Mesodermal cell (in vitro differentiated cells): Measurements from ENCODE around the gene SLC7A1.

Experiments
- H3K27ac ChIP-seq: 2 replicates; pipeline ENCODE4 v1.7.0; 2013; ENCODE audit warnings: mild to moderate bottlenecking, low read depth, low read length, moderate library complexity; ENCODE audit not compliant: severe bottlenecking
- H3K36me3 ChIP-seq: 2 replicates; pipeline ENCODE4 v1.7.1; 2013; ENCODE audit warnings: mild to moderate bottlenecking, low read length, moderate library complexity; ENCODE audit not compliant: control insufficient read depth, insufficient read depth
- H3K4me1 ChIP-seq: one replicate; pipeline ENCODE4 v1.7.1; 2013; ENCODE audit warnings: mild to moderate bottlenecking, low read length; ENCODE audit not compliant: insufficient read depth, control insufficient read depth, poor library complexity, severe bottlenecking
- H3K4me3 ChIP-seq: 2 replicates; pipeline ENCODE4 v1.7.0; 2013; ENCODE audit warnings: low read length, control low read depth, mild to moderate bottlenecking; ENCODE audit not compliant: insufficient read depth, poor library complexity, severe bottlenecking; ENCODE audit errors: extremely low read depth
- H3K9me3 ChIP-seq: 2 replicates; pipeline ENCODE4 v1.7.1; 2013; ENCODE audit warnings: mild to moderate bottlenecking, low read length, moderate library complexity; ENCODE audit not compliant: control insufficient read depth
- WGBS, 2 experiments: methylation state at CpG; one replicate each; pipeline ENCODE4 v1.1.5; 2013; ENCODE audit warnings: missing lambda C conversion rate in 2 of 2; ENCODE audit not compliant: insufficient coverage in 2 of 2; 5-methylcytosine and 5-hydroxymethylcytosine counted together

SLC7A1 gene

DNA sequence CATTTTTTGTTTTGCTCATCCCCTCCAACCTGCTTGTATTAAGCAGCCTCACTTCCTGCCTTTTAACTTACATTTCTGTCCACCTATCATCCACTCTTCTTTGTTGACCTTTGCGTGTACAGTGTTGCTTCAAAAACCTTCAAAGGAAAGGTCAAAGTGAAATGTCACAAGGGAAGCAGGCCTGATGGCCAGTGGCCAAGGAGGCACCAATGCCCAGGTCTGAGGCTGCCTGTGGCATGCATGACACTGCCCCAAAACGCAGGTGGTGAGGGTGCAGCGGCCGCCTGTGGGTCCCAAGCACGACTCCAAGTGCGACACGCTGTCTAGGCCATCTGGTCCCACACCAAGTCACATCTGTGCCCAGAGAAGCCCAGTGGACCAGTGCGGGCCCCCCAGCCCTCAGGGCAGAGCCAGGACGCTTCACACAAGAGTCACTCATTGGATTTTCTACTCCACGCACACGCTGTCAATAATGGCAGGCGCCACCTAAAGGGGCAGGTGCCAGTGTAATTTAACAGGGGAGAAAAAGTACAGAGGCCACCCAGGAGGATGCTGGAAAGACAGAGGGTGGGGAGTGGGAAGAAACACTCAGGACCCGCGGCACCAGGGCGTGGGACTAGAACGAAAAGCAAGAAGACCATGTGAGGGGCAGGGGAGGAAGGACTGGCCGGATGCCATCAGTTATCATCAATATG, 23.5 kb downstream of the SLC7A1 start:
- 91 to 93% methylated on average over 13 to 17 of the region's 17 CpGs for WGBS, 2 experiments
- Histone ChIP-seq H3K4me1 (no peaks in the 10 kb centered on the region), H3K9me3 (peaks cover 6% of the 10 kb centered on the region), H3K27ac (no peak overlapping the region), H3K4me3 (no peak overlapping the region), H3K36me3 (peaks cover 17% of the 10 kb centered on the region)

DNA sequence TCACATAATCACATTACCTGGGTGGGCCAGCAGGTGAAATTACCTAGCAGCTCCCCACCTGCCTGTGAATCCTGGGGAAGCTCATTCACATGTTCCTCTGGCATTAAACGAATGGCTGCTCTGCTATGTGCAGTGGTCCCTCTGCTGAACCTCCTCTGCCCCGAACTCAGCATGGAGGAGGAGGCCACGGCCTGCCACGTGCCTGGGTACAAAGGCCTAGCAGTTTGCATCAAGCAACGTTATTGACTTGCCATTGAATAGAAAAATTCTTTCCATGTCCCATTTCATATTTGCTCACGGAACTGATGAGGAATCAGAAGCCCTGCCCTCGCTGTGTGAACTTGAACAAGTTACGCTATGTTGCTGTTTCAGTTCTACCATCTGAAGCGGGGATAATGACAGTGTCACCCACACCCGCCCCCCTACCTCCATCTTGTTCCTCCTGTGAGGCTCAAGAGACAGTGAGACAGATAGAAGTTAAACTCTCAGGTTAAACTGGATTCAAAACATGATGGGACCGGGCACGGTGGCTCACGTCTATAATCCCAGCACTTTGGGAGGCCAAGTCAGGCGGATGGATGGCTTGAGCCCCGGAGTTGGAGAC, 25.3 kb downstream of the SLC7A1 start:
- 94 to 96% methylated on average over 14 to 15 of the region's 15 CpGs for WGBS, 2 experiments
- Histone ChIP-seq H3K27ac (no peak overlapping the region), H3K4me1 (no peaks in the 10 kb centered on the region), H3K9me3 (no peaks in the 10 kb centered on the region), H3K4me3 (no peak overlapping the region), H3K36me3 (peaks cover 9% of the 10 kb centered on the region)

DNA sequence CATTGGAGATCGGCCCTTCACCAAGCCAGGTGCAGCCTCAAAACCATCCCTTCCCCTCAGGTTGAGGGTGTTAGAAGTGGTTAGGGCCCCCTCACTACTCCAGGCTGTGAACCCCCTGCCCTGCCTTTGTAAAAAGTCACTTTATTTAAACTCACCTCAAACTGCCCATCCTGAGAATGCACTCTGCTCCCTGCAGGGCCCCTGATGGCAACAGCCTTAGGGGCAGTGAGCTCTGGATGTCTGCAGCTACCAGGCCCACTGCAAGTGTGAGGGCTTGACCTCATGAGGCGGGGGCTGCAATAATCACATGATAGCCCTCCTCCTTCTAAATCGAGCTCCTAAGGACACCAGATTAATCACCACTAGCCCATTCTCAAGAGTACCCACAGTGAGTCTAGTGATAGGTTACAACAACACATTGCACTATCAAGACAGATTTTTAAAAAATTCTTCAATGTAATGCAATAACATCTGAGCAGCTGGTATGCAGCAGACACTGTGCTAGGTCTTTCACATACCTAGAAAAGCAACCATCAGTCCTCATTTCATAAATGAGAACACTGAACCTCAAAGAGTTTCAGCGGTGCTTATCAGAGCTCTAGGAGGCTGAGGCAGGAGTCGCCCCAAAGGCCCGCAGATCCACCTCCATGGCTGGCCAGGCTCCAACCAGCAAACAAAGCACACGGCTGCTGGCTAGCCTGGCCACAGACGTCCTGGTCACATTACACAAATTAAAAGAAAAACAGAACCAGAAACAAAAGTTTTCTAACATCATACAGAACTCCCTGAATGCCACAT, 26.0 kb downstream of the SLC7A1 start:
- H3K36me3 ChIP-seq = peaks cover 5% of the 10 kb centered on the region
- WGBS, 2 experiments = 80 to 87% methylated on average over 5 to 6 of the region's 8 CpGs
- no peak overlapping the region for H3K27ac ChIP-seq

DNA sequence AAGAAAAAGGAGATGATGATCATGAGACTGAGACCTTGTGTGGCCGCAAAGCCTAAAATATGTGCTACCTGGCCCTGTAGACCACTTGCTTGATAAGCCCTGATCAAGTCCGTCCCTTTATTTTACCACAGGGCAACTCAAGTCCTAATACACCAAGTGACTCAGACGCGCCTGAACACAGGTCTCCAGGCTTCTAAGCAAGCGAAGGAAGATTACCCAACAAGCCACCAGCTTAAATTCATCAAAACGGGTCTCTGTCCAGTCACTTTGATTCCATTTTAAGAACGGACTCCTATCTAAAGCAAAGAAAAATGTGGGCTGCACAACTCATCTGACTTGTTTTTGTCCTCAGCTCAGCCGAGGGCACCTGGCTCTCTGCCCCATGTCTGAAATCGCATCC, 26.8 kb downstream of the SLC7A1 start:
- Histone ChIP-seq H3K9me3 (no peaks in the 10 kb centered on the region), H3K4me3 (no peak overlapping the region), H3K4me1 (peaks cover 3% of the 10 kb centered on the region), H3K27ac (no peak overlapping the region), H3K36me3 (peaks cover 5% of the 10 kb centered on the region)
- WGBS, 2 experiments = 88 to 97% methylated on average over 9 of the region's 9 CpGs

More for the DNA sequence above, 26.0 kb downstream of the SLC7A1 start:
- H3K4me1 ChIP-seq = no peaks in the 10 kb centered on the region
- H3K9me3 ChIP-seq = no peaks in the 10 kb centered on the region
- H3K4me3 ChIP-seq = no peak overlapping the region

DNA sequence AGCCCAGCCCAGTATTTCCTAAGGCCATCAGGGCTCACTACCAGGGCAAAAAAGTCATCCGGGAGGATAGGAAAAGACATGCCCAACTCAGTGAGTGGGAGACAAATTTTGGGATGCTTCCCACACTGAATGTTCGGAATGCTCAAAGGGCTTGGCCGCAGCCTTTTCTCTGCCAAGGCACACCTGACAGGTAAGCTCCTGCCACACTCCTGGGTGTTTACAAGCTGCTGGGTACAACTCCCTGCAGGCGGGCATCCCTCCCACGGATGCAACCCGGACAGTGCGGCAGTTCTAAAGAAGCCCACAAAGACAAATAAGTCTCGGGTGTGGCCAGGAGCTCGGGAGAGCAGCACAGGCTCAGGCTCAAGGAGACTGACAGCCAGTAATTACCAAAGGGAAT, 28.1 kb downstream of the SLC7A1 start:
- WGBS, 2 experiments = 90 to 99% methylated on average over 9 of the region's 9 CpGs

DNA sequence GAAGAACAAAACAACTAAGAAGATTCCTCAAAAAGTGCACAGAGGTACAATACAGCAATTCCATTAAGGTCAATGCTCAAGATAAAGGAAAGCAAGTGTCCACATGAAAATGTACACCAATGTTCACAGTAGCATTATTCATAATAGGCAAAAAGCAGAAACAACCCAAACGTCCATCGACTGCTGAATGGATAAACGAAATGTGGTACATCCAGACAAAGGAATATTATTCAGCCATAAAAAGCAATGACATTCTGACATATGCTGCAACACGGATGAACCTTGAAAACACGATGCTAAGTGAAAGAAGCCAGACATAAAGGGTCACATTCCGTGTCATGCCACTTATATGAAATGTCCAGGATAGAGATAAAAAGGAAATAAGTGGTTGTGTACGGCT, 29.3 kb downstream of the SLC7A1 start:
- no peaks in the 10 kb centered on the region for H3K9me3 ChIP-seq
- H3K27ac ChIP-seq = no peak overlapping the region
- 90 to 95% methylated on average over 2 to 6 of the region's 7 CpGs for WGBS, 2 experiments
- H3K4me3 ChIP-seq = no peak overlapping the region
- peaks cover 16% of the 10 kb centered on the region for H3K4me1 ChIP-seq
- H3K36me3 ChIP-seq = peaks cover 5% of the 10 kb centered on the region

More for the DNA sequence above, 28.1 kb downstream of the SLC7A1 start:
- Histone ChIP-seq H3K9me3 (no peaks in the 10 kb centered on the region), H3K36me3 (peaks cover 5% of the 10 kb centered on the region), H3K4me1 (peaks cover 9% of the 10 kb centered on the region), H3K27ac (no peak overlapping the region), H3K4me3 (no peak overlapping the region)

DNA sequence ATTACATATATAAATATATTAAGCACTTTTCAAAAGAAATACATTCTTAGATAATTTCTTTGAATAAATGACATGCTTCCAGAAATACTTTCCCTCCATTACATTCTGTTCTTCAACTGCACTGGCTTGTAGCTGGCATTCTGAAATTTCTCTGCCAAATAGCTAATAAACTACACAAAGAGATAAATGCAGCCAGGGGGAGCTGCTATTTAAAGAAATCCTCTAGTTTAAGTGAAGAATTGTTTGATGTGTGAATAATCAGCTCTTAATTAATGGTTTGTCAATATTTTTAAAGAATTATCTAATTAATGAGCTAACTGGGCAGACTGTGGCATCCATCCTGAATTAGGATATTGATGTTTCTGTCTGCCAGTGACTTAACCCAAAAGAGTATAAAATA, 30.7 kb downstream of the SLC7A1 start:
- Histone ChIP-seq H3K4me1 (peaks cover 16% of the 10 kb centered on the region), H3K4me3 (no peak overlapping the region), H3K9me3 (no peaks in the 10 kb centered on the region), H3K36me3 (peaks cover 5% of the 10 kb centered on the region), H3K27ac (no peak overlapping the region)

DNA sequence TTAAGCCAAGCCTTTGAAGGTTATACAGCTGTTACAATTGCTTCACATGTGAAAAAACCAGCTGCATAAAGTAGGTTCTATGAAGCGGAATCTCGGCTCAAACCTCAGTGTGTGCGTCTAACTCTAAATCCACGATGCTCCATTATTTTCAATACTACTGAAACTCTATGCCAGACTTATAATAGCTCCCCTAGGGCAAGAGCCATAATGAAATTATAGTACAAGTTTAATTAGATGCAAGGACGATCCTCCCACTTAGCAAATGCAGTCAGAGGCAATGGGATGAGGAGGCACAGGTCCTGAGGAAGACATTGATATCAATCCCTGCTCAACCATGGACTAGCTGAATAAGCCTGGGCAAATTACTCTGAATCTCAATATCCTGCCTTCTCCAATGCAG, 31.1 kb downstream of the SLC7A1 start:
- Histone ChIP-seq H3K4me1 (peaks cover 16% of the 10 kb centered on the region), H3K27ac (no peak overlapping the region), H3K4me3 (no peak overlapping the region), H3K36me3 (peaks cover 5% of the 10 kb centered on the region), H3K9me3 (no peaks in the 10 kb centered on the region)
- 90 to 100% methylated on average over 2 to 3 of the region's 5 CpGs for WGBS, 2 experiments

DNA sequence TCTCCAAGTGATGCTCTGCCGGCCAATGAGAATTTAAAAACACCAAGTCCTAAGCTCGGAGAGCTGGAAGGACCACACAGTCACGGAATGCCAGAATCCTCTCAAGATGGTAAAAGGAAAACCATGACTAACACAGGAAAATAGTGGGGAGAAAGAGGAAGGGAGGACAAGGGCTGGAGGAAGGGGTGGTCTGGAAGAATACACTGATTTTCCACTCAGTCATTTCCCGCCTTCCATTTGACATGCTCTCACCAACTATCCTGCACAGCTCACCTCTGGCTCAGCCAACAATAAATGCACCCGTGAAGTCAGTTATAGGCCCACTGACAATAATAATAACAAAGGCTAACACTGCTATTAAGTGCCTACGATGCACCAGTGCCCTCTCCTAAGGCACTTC, 31.5 kb downstream of the SLC7A1 start:
- H3K4me1 ChIP-seq = peaks cover 16% of the 10 kb centered on the region
- 89 to 94% methylated on average over 3 to 5 of the region's 6 CpGs for WGBS, 2 experiments
- no peaks in the 10 kb centered on the region for H3K9me3 ChIP-seq
- no peak overlapping the region for H3K4me3 ChIP-seq
- H3K36me3 ChIP-seq = peaks cover 5% of the 10 kb centered on the region
- H3K27ac ChIP-seq = no peak overlapping the region

DNA sequence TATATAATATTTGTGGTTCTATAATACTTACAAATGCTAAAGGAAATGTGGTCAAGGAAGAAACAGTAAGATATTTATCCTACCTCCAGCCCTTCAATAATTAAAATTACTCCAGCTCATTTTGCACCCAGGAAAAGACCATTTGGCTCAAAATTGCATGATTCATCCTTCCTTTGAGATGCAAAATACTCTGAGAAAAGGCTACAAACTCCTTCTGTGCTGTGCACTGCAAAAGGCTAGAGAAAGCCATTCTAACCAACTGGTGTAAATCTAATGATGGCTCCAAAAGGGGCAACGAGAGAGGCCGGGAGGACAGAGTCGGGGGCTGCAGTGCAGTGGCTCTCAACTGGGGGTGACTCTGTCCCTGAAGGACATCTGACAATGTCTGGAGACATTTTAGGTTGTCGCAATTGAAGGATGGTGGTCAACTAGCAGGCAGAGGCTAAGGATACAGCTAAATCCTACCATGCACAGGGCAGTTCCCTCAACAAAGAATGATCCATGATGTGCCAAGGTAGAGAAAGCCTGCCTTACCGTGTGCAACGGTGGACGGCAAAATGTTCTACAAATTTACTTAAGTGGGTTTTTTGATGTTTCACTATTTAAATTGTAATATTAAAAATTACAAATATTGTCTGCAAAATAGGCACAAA, 32.6 kb downstream of the SLC7A1 start:
- H3K4me1 ChIP-seq = peaks cover 16% of the 10 kb centered on the region
- no peaks in the 10 kb centered on the region for H3K9me3 ChIP-seq
- 75 to 76% methylated on average over 3 to 4 of the region's 7 CpGs for whole genome bisulfite sequencing, 2 experiments
- H3K36me3 ChIP-seq = peaks cover 5% of the 10 kb centered on the region
- no peak overlapping the region for H3K27ac ChIP-seq
- H3K4me3 ChIP-seq = no peak overlapping the region
